Panc1 (cell line): Measurements from ENCODE around the gene MND1. TPM values are rescaled to one million over a fixed set of nuclear protein-coding genes. Genes with fewer than 3 reads are reported as not detected.

Source experiments
- ATAC-seq: fragments of 200-7000 bp; cut with Tn5 transposase; 2 replicates; pipeline ENCODE4 v1.9.1; 2020; ENCODE audit warnings: mild to moderate bottlenecking, moderate library complexity
- BruUV-seq: library from RNA; stranded (reverse); fragments of 400-500 nt; replicated peaks from 2 replicates; lab custom pipeline; 2021; lab: Mats Ljungman, UMichigan
- CTCF ChIA-PET: fragments of 300-600 bp; sonication (Branson Sonifier 250); formaldehyde crosslinking; loops from one replicate; lab custom pipeline; 2022; ENCODE audit warnings: antibody characterized with exemption; lab: Charles Lee
- POLR2A ChIA-PET: fragments of 300-600 bp; sonication (Branson Sonifier 250); formaldehyde crosslinking; loops from one replicate; lab custom pipeline; 2022; ENCODE audit warnings: antibody characterized with exemption; lab: Charles Lee
- DNase-seq: peaks from one replicate; pipeline ENCODE4 v3.0.0-alpha.2; 2010; ENCODE audit warnings: low read depth, low spot score
- H3K27ac ChIP-seq: 2 replicates; pipeline ENCODE4 v1.5.1; 2011; ENCODE audit warnings: mild to moderate bottlenecking, low read length, inconsistent platforms
- H3K27me3 ChIP-seq: fragments of 200-500 bp; sonication (Bioruptor generic); 2 replicates; pipeline ENCODE4 v1.6.0; 2014; ENCODE audit warnings: low read length, inconsistent platforms; ENCODE audit not compliant: control insufficient read depth, insufficient read depth
- H3K36me3 ChIP-seq: fragments of 200-500 bp; sonication (Bioruptor generic); 2 replicates; pipeline ENCODE4 v1.5.1; 2014; ENCODE audit warnings: inconsistent platforms, mild to moderate bottlenecking, low read length, moderate library complexity; ENCODE audit not compliant: control insufficient read depth, insufficient read depth
- H3K4me1 ChIP-seq: 2 replicates; pipeline ENCODE4 v1.5.1; 2011; ENCODE audit warnings: inconsistent platforms, mild to moderate bottlenecking, low read length, moderate library complexity; ENCODE audit not compliant: control insufficient read depth, insufficient read depth
- H3K4me3 ChIP-seq, 2 experiments: 2 replicates each; pipeline ENCODE4 v1.5.1; 2011 to 2012; ENCODE audit warnings: low read depth in 2 of 2, low read length in 2 of 2, mild to moderate bottlenecking in 2 of 2, inconsistent platforms in 1 of 2, moderate library complexity in 1 of 2
- H3K9me3 ChIP-seq: fragments of 200-500 bp; sonication (Bioruptor generic); 2 replicates; pipeline ENCODE4 v1.5.1; 2014; ENCODE audit warnings: low read depth, mild to moderate bottlenecking, inconsistent platforms, low read length, moderate library complexity; ENCODE audit not compliant: control insufficient read depth, insufficient read depth
- CTCF ChIP-seq: fragments of 450-650 bp; IDR thresholded peaks from 2 replicates; pipeline ENCODE4 v1.5.1; 2017; ENCODE audit warnings: mild to moderate bottlenecking
- POLR2AphosphoS5 ChIP-seq: IDR thresholded peaks from 2 replicates; pipeline ENCODE4 v1.6.1; 2012; ENCODE audit warnings: mild to moderate bottlenecking, low read depth, low read length, moderate library complexity
- REST ChIP-seq, 2 experiments: IDR thresholded peaks; 2 replicates each; pipeline ENCODE4 v1.6.1; 2011 to 2012; ENCODE audit warnings: low read depth in 2 of 2, control low read depth in 1 of 2, low read length in 1 of 2, mild to moderate bottlenecking in 1 of 2, moderate library complexity in 1 of 2; ENCODE audit not compliant: insufficient read depth in 1 of 2
- SIN3A ChIP-seq: IDR thresholded peaks from 2 replicates; pipeline ENCODE4 v1.6.1; 2012; ENCODE audit warnings: low read depth, mild to moderate bottlenecking, low read length, moderate library complexity, borderline replicate concordance; ENCODE audit not compliant: insufficient read depth
- TCF7L2 ChIP-seq: IDR thresholded peaks from 2 replicates; pipeline ENCODE4 v1.6.1; 2011; ENCODE audit warnings: mild to moderate bottlenecking, low read depth, low read length, inconsistent platforms
- in situ Hi-C: cut with HindIII; loops from 2 replicates; pipeline ENCODE4 v1.10.0; 2016; ENCODE audit warnings: low sequenced_read_pairs, low pct_unique_long_range_greater_than_20kb
- intact Hi-C: fragments of 100-400 bp; cut with micrococcal nuclease; formaldehyde crosslinking; loops from one replicate; pipeline ENCODE4 v1.10.0; 2022; ENCODE audit not compliant: unreplicated experiment
- total RNA-seq: library from RNA; stranded (reverse); gene quantifications from one replicate; pipeline ENCODE4 v1.2.1, GENCODE V29; 2021; ENCODE audit not compliant: unreplicated experiment

MND1 gene
- total RNA-seq, 1 experiment from 2014 or later: 9.4 TPM

- Histone ChIP-seq H3K4me3 (no peak overlapping the region), H3K27ac (no peak overlapping the region), H3K27me3 (no peaks in the 10 kb centered on the region), H3K9me3 (no peaks in the 10 kb centered on the region), H3K4me1 (no peaks in the 10 kb centered on the region), H3K36me3 (no peaks in the 10 kb centered on the region)
- TF ChIP-seq TCF7L2 (no peak), POLR2AphosphoS5 (no peak), REST (IDR thresholded peaks at IDR 0.05; ENCODE audit: insufficient read depth in 1 of 2, low read depth in 2 of 2, low read length in 1 of 2) (no peak), SIN3A (no peak), CTCF (no peak)
- no peak for DNase-seq
- POLR2A ChIA-PET: no interaction called here
- no peak for ATAC-seq
- in situ Hi-C loops: no loop called here
- no TSS peak for BruUV-seq
- CTCF ChIA-PET: no interaction called here
- intact Hi-C loops: no loop called here
These were observed 29.6 kb upstream of the MND1 start for GRCh38 chr4:153314915-153315314.

GRCh38 chr4:153318696-153319320, 25.7 kb upstream of the MND1 start:
- no TSS peak for BruUV-seq
- CTCF ChIA-PET: interaction anchor here (0.6 kb wide), 1 partner anchor 545 kb away, joined by 4 read pairs; no protein-coding TSS in a partner anchor

More at GRCh38 chr4:153318696-153319320, 25.7 kb upstream of the MND1 start:
- Histone ChIP-seq H3K4me3 (no peak overlapping the region), H3K27ac (no peak overlapping the region), H3K27me3 (no peaks in the 10 kb centered on the region), H3K9me3 (no peaks in the 10 kb centered on the region), H3K36me3 (no peaks in the 10 kb centered on the region), H3K4me1 (no peaks in the 10 kb centered on the region)
- no peak for DNase-seq
- intact Hi-C loops (loop anchor here (2.0 kb wide), 2 partner anchors 112 to 176 kb away; no protein-coding TSS in a partner anchor), in situ Hi-C loops (no loop called here)
- TF ChIP-seq CTCF (peak; percentile 70; the same call in 1 of the 2 replicates), POLR2AphosphoS5 (no peak), TCF7L2 (no peak), REST (IDR thresholded peaks at IDR 0.05; ENCODE audit: insufficient read depth in 1 of 2, low read depth in 2 of 2, low read length in 1 of 2) (no peak)
- POLR2A ChIA-PET: no interaction called here
- ATAC-seq: peak; percentile 91
